Measurements from ENCODE around the gene REST. TPM values are rescaled to one million over a fixed set of nuclear protein-coding genes. Genes with fewer than 3 reads are reported as not detected.

The REST gene
- polyA plus RNA-seq, 3 donors = 47.5 to 58.7 (median 53.3) TPM

Other genes starting within 250 kb of the REST start
- gene HOPX, start 226.6 kb upstream of the REST start, polyA plus RNA-seq (ENCODE audit: insufficient read length in 3 of 3) = 10 to 100 TPM; 13.9 to 20.4 (median 15.8) TPM
- under 1 TPM in 1 of 3 donors, not detected in 2; 0.26 TPM for gene SPINK2, start 86.2 kb upstream of the REST start, polyA plus RNA-seq (ENCODE audit: insufficient read length in 3 of 3)
- 10 to 100 TPM; 22.2 to 23.9 (median 22.7) TPM for gene NOA1, start 69.7 kb downstream of the REST start, polyA plus RNA-seq (ENCODE audit: insufficient read length in 3 of 3)
- gene POLR2B, start 71.0 kb downstream of the REST start, polyA plus RNA-seq (ENCODE audit: insufficient read length in 3 of 3) = 100 to 1,000 TPM; 101 to 120 (median 104) TPM
- 100 to 1,000 TPM; 461 to 682 (median 487) TPM for gene IGFBP7, start 202.5 kb downstream of the REST start, polyA plus RNA-seq (ENCODE audit: insufficient read length in 3 of 3)